Inflammatory macrophage treated with lipopolysaccharide for 1 hour (primary cell): ENCODE results near the gene HES7.

Source experiments
- DNase-seq, 2 donors: peaks; one replicate each; pipeline ENCODE4 v3.0.0-alpha.2; 2020 to 2022

The HES7 gene

DNA sequence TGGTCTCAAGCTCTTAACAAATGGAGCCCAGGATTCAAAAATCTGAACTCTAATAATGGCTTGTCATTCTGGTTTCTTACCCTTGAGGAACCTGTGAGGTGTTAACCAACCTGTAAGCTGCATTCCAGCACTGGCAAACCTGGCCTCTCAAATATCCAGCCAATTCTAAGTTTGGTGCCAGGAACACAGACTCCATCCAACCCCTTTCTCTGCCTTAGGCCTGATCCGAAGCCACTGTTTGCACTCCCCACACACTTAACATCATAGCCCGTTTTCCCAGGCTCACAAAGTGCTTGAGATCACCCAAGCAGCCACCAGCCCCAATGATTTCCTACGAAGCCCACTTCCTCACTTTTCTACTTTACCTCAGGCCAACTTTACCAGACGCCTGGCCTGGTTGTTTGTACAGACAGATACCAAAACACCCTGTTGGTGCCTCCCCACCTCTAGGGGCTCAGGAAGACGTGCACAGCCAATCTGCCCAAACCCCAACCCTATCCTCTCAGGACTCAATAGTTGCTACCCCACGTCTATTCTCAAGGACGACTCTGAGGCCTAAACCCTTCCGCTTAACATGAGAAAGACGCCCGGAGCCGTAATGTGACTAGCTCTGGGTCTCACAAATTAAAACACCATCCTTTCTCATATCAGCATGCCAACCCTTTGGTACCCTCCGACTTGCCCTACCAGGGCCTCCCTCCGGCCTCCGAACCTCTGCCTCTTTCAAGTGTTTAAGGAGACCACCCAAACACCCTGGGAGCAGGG, 31.5 kb upstream of the HES7 start:
- no peak for DNase-seq

DNA sequence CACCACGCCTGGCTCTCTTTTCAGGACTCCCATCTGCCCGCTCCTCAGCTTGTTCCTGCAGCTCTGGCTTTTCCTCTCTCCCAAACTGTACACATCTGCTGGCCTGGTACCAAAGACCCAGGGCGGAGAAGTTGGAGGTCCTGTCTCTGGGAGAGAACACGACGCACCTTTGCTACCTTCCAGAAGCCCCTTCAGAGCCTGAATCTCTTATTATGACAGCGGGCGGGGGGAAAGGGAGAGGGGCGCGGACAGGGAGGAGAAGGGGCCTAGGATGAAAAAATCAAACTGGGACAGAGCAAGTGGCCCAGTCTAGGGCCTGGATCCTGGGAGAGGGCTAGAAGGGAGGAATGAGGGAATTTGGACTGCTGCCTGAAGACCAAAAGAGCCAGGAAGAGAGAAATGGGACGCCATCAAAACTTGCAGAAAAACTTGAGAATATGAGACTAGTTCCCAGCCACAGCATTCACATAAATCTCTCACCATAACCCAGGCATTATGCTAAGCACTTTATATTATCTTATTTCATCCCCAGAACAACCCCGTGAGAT, 30.8 kb upstream of the HES7 start:
- no peak for DNase-seq

DNA sequence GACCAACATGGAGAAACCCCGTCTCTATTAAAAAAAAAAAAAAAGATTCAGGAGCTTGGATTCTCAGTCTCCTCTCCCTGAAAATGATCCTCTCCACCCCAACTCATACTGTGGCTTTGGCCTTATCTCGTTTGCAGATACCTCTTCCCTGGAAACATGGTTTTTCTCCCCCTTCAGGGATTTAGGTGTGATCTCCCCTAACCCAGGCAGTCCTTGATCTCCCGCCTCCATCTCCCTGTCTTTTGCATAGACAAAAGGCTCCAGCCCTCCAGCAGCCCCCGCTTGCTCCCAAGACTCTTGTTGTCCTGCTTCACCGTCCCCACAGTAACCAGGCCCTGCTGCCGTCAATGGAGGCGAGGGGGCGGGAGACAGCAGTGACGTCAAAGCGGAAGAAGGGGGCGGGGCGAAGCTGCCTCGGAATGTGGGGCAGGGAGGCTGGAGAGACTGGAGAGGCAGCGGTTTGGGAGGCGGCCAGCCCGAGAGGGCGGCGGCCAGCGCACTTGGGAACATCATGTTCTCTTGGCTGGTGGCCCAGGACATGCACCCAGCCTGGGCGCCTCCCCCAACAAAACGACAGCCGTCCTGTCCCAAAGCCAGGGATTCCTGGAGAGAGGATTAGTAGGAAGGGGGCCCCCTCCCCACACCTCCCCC, 30.2 kb upstream of the HES7 start:
- peak; percentile 89 to 99 for DNase-seq

DNA sequence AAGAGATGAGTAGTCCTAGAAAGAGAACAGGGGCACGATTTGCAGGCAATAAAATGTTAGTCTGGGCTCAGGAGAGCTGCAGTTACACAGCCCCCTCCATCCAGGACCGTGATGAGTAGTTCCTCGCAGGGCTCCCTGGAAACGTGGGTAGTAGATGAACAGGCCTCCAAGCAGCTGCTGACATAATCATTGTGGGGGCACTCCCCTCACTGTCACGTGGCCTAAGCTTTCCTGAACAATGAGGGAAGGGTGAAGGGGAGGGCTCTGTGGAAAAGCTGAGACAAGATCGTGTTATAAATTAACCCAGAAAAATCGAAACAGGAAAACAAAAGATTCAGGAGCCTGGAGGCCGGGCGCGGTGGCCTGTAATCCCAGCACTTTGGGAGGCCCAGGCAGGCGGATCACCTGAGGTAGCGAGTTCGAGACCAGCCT, 29.6 kb upstream of the HES7 start:
- DNase-seq: peak; percentile 88 to 97

DNA sequence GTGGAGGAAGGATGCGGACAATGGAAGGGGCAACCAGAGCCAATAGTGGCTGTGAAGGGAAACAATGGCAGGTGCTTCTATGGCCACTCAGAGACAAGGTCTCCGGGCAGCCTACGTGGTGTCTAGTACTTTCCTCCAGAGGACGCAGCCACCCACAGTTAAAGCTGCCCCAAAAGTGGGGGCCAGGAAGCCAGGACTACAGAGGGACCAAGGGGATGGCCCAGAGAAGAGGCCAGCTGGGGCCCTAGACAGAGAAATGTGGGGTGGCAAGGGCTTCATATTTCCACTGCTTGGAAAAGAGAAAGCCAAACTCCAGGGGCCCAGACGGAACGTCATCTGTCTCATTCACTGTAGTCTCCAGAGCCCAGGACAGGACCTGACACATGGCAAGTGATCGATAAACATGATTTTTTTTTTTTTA, 29.1 kb upstream of the HES7 start:
- no peak for DNase-seq

DNA sequence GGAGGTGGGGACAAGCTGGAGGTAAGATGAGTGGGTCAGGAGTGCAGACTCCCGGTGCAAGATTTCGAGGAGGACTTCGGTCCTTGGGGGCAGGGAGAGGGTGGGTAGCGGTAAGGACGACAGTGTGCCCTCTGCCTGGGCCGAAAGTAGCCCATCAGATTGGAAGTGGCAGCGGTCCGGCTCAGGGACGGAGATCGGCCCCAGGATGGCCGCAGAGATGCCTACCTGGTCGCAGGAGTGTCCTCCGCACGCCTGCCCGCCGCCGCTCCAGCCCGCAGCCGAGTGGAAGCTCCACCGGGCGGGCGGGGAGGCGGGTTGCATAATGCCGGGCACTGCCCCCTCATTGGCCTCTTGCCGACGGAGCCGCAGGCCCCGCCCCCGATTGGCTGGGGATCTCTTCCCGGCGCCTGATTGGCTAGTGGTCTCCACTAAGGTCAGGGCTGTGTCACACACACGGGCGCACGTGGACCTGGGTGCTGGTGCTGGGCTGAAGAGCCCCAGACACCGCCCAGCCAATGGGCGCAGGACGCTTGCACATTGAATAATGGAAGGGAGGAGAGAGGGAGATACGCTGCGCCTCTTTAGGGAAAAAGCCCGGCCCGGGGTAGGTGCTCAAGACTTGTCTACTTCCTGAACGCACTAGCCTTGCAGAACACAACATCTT, 28.3 kb upstream of the HES7 start, which contains the start of gene PER1:
Gene PER1 (minus strand): TSS at position 293 of the 664 bp plus-strand sequence. CDS start 1,698 bp downstream, outside the sequence.
- DNase-seq: peak; percentile 90 to 95

DNA sequence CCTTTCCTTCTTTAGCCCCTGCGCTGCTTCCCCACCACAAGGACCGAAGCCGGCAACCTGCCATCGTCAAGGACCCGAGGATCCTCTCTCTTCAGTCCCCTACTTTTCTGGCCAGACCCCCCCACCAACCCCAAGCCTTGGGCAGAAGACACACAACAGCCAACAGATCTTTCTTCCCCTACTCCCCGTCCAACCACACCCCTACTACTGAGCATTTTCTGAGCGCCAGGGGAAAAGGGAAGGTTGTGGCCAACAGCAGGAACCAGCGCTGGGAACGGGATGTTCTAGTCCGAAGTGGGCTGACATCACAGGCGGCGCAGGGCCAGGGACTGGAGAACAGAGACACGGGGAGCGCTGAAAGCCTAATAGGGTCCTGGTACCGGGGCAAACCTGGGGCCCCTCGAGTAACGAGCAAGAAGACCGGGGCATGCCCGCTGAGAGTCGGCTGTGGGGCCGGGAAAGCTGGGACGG, 27.8 kb upstream of the HES7 start:
- DNase-seq: peak; percentile 70 to 76

DNA sequence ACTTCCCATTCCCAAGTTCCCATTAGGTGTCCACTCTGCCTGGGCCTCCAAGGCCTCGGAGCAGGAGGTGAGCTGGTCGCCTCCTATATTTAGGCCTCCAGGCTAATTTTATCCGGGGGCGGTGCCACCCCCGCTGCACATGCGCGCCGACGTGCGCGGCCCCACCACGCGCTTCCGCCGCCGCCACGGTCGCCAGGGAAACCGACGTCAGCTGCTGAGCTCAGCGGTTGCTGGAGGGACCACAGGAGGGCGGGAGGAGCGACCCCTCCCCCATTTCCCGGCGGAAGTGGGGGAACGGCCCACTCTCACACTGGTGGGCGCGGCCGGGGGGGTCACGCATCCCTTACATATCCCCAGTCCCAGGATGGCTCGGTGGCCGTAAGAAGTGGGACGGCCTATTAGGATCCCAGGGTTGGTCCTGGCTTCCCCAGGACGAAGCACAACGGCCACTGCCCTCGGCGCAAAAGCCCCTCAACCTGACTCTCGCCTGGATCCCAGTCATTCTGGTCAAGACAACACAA, 27.3 kb upstream of the HES7 start:
- DNase-seq: peak; percentile 43 to 67

DNA sequence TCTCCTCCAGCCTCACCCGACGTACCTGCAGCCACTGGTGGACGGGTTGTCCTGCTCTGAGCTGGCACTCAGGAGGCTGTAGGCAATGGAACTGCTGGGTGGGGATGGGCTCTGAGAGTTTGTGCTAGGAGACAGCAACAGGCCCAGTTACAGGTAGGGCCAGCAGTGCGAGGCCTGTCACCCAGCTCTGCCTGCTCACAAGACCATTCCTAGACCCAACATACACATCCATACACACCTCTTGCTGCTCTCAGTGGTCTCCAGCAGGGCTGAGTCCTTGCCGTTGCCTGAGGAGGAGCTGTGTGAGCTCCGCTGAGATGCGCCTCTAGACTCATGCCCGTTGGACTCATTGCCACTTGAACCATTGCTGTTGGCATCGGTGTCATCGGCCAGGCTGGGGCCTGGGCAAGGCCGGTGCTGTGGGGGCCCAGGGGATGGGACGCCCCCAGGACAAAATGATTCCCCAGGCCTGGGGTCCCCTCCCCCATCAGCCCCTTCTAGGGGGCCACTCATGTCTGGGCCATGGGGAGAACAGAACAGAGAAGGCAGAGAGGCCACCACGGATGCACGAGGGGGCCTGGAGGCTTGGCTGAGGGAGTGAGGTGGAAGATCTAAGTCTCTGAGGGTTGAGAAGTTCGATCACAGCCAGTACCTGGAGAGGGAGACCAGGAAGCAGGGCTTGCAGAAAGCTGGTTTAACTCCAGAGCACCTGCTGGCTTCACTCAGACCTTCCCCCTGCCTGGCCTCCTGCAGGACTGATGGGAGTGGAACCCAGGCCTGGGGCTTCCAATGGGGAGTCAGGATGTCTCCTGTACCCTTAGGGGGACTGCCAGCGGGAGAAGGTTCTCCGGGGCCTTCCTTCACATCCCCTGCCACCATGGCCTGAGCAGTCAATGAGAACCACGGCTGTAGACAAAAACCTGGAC, 26.6 kb upstream of the HES7 start:
- no peak for DNase-seq

DNA sequence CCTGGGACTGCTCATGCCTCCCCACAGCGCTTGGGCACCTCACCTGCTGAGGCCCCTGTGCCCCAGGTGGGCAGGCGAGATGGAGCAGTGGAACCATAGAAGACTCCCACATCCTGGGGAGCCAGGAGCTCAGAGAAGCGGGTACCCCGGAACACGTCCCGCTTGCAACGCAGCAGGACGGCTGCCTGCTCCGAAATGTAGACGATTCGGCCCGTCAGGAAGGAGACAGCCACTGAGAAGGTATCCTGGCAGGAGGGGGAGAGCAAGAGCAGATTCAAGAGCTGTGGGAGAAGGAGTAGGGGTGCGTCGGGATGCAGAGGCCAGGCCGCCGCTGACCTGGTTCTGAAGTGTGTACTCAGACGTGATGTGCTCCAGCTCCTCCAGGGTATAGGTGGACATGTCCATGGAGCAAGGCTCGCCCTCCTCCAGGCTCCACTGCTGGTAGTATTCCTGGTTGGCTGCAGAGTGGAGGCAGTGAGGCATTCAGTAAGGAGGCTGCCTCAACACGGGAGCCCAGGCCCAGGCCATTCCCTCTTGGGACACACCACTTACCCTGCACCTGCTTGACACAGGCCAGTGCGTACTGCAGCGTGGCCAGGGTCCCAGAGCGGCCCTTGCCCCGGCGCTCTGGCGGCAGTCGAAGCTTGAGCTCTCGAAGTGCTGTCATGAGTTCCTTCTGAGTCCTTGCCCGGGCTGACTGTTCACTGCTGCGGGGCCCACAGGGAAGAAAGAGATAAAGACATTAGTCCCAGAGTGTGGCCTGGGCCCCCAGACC, 25.7 kb upstream of the HES7 start:
- DNase-seq: no peak

DNA sequence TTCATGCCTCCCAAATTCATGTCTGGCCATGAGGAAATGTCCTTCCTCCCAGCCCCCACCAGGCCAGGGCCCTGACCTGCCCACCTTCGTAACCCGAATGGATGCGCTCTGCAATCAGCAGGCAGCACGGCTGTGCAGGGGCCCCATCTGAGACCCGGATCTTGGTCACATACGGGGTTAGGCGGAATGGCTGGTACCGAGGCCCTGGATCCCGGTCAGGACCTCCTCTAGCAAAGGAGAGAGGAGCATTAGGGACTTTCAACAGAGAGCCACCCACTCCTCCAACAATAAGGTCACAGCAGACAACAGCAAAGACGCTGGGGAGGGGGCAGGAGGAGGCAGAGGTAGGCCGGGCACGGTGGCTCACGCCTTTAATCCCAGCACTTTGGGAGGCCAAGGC, 24.7 kb upstream of the HES7 start:
- no peak for DNase-seq

DNA sequence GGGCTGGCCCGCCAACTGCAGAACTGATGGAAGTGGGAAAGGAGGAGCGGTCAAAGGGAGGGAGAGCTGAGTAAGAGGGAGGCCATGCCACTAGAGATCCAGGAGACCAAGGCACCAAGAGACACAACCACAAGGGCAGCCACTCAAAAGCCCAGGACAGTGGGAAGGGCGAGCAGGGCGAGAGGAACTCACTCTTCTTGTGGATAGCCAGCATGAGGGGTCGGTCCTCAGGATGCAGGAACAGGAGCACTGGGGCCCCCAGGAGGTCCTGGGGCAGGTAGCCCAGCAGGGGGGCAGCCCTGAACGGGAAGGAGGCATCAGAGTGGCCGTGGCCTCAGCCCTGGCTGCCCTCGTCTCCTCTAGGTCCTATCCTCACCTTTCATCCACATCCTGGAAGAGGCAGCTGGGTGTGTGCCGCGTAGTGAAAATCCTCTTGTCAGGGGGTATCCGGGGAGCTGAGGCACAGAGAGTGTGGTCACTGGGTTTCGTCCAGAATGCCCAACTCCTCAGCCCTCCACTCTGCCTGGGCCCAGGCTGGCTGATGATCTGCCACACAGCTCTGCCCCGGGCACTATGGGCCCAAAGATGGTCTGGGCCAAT, 24.0 kb upstream of the HES7 start:
- no peak for DNase-seq

DNA sequence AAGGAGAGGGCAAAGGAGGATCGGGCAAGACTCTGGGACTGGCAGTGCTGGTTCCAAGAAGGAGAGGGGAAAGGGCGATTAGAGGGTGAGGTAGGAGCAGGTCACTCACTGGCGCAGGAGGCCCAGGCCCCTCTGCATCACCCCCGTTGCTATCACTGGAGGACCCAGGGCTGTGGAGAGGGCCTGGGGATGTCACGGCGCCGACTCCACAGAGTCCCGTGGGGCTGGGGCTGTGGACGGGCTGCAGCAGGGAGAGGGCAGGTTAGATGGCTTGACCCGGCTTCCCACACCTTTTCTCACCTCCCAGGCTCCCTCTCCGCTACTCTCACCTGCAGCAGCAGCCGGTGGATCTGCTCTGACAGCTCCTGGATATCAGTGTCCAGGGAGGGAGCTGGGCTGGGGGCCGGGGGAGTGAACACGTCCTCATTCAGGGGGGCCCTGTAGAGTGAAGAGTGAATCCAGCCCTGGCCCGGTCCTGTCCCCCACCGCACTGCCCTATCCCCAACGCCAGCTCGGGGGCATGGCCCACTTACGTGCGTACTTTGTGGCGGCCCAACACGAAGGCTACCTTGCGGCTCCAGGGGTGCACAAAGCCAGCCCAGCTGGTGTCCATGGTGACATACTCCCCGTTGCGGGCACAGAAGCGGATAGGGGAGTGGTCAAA, 23.4 kb upstream of the HES7 start:
- DNase-seq: no peak

DNA sequence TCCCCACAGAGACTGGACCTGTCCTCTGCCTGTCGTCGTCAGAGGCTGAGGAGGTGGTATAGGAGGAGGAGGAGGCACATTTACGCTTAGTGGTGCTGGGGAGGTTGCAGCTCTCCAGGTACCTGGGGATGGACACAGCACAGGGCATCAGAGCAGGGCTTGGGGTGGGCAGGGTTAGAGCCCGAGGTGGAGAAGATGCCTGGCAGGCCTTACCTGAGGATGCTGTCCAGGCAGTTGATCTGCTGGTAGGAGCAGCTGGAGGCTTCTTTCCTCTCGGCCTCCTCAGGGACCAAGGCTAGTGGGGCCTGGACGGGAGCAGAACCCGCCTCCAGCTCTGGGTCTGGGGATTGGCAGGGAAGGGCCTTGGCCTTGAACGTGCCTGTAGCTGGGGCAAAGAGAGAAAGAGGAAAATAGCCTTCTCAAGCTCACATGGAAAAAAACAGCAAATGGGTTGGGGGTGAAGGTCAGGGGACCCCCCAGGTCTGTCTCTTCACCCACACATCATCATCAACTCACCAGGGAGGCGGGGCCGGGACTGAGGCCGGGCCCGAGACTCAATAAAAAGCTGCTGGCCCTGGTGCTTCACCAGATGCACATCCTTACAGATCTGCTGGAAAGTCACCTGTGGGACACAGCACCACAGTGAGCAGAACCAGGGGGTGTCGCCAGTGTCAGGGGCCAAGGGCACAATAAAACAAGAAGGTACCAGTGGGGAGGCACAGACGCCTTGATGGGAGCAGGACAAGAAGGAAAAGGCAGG, 22.7 kb upstream of the HES7 start:
- no peak for DNase-seq

DNA sequence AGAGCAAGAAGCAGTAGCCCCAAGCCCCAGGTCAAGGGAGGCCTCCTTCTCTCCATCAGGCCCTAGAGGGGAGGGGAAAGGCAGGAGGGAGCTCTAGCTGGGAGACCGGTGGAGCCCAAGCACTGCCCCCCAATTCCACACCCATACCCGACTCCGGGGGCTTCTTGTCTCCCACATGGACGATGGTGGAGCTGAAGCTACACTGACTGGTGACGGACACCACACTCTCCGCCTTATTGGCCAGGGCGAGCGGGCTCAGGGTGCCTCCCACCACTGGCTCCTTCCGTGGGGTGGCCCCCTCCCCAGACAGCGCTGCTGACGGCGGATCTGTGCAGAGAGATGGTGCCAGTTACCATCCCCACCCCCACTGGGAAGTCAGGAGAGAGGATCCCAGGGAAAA, 21.9 kb upstream of the HES7 start:
- DNase-seq: no peak

DNA sequence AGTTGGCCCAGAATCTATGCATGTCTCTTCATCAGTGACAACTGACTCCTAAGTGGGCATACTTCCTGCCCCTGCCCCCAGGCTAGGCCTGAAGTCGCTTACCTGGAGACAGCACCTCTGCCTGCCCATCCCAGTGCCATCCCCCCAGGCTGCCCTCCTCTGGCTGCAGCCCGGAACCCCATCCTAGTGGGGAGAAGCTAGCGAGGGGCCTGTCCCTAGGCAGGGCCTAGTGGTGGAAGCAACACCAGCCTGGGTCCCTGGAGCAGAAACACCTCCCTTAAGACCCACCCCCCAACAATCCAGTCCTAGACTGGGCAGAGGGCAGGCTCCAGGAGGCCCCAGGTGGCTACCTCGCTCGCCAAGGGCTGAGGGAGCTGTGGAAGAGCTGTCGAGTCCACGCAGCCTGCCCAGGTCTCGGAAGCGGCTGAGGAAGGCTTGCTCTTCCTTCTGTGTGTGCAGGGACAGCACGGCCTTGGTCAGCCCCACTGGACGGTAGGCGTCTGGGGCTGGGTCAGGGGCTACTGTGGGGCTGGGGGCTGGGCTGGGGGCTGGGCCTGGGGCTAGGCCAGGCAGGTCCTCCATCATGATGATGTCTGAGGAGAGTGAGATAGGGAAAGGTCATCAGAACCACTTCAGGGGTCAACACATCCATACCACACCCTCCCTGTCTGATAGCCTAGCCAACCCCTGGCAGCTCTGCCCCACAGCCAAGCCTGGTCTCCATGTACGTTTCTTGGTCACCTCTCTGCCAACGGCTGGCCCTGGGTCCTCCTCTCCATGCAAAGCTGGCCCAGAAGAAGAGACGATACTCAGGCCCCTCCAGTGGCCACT, 20.7 kb upstream of the HES7 start:
- no peak for DNase-seq

DNA sequence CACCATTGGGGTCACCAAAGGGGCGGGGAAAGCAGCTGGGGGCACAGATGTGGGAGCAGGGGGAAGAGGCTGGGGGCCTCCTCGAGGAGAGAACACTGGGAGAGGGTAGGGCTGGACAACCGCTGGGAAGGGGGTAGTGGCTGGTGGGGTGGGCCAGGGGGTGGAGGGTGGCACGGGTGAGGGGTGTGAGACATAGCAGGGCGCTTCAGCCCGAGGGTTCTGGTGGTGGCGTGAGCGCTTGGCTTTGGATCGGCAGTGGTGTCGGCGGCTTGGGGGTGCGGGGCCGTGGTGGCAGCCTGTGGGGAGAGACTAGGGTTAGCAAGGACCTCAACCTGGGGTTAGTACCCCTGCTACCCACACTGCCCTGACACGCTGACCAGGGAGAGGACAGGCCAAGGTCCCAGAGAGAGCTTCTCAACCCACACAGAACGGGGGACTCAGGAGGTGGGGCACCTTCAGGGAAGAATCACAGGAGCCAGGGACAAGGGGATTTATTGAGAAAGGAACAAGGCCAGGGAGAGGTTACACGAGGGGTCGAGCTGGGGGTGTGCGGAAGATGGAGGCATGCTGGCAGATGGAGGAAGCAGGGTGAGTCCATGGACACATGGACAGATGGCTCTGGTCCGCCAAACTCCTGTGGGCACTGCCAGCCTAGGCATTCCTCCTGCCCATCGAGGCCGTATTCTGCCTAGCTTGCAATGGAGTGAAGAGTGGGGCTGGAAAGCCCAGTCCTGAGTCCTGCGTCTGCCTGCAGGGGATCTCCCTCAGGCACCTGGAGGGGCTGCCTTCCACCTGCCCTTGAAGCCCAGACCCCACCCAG, 19.9 kb upstream of the HES7 start:
- no peak for DNase-seq
